ENCODE measurements around the gene WDR17. TPM values are rescaled to one million over a fixed set of nuclear protein-coding genes. Genes with fewer than 3 reads are reported as not detected.

Gene WDR17
- total RNA-seq, 4 donors from 2014 or later: 0.57 to 6.7 (median 1.8) TPM

DNA sequence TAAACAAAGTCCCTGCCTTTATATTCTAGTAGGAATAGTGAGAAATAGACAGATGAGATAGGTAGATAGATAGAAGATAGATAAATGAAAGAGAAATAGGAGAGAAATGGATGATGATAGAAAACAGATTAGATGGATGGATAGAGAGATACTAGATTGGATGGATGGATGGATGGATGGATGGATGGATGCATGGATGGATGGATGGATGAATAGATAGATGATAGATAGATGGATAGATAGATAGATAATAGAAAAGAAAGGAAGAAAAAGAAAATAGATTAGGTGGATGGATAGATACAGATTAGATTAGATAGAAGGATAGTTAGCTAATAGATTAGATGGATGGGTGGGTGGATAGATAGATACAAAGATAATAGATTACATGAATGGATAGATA is 33.2 kb upstream of the WDR17 start:
- Histone ChIP-seq H3K27me3 (no peaks in the 10 kb centered on the region), H3K36me3 (no peaks in the 10 kb centered on the region), H3K4me3 (no peak overlapping the region), H3K4me1 (no peaks in the 10 kb centered on the region), H3K9me3 (no peaks in the 10 kb centered on the region), H3K27ac (no peak overlapping the region)
- TF ChIP-seq, protein P1, sequence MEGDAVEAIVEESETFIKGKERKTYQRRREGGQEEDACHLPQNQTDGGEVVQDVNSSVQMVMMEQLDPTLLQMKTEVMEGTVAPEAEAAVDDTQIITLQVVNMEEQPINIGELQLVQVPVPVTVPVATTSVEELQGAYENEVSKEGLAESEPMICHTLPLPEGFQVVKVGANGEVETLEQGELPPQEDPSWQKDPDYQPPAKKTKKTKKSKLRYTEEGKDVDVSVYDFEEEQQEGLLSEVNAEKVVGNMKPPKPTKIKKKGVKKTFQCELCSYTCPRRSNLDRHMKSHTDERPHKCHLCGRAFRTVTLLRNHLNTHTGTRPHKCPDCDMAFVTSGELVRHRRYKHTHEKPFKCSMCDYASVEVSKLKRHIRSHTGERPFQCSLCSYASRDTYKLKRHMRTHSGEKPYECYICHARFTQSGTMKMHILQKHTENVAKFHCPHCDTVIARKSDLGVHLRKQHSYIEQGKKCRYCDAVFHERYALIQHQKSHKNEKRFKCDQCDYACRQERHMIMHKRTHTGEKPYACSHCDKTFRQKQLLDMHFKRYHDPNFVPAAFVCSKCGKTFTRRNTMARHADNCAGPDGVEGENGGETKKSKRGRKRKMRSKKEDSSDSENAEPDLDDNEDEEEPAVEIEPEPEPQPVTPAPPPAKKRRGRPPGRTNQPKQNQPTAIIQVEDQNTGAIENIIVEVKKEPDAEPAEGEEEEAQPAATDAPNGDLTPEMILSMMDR (IDR thresholded peaks at IDR 0.05): no peak
- TF ChIP-seq POLR2A (IDR thresholded peaks at IDR 0.05): no peak
- no peak for DNase-seq

DNA sequence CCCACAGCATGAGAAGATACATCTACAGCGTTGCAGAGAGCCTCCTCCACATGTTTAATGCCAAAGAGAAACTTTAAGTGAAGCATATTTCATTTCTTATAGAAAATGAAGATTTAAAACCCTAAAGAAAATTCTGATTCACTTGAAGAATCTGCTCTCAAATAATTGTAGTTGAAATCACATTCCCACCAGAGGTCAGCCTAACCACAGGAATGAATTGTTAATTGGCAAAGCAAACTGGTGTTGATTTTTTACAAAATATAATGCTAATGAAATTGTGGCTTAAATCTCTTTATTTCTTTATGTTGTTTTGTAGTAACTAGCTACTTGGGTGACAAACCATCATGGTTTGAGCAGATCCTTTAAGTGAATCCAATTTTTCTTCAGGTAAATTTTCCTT is 31.1 kb upstream of the WDR17 start:
- H3K4me3 ChIP-seq: no peak overlapping the region
- H3K36me3 ChIP-seq: no peaks in the 10 kb centered on the region
- no peaks in the 10 kb centered on the region for H3K9me3 ChIP-seq
- TF ChIP-seq, protein P1 (IDR thresholded peaks at IDR 0.05): peak in 4 of 6 experiments; percentile 20 to 39 (median 38)
- no peak for TF ChIP-seq POLR2A (IDR thresholded peaks at IDR 0.05)
- no peak overlapping the region for H3K27ac ChIP-seq
- H3K27me3 ChIP-seq: no peaks in the 10 kb centered on the region
- no peaks in the 10 kb centered on the region for H3K4me1 ChIP-seq
- no peak for DNase-seq

DNA sequence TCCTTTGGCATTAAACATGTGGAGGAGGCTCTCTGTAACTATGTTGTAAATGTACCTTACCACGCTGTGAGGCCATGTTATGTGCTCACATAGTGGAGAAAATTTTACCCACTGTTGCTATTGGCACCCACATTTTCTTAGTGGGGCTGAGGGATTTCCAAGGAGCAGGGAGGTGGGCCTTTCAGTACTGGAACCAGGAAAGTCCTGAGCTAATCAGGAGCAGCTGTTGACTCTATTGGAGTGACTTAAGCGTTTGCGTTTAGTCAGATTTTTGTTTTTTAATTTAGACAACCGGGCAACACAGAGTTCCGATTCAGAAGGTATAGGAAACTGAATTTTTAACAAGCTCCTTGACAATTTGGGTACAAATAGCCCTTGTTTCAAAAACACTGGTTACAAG is 30.7 kb upstream of the WDR17 start:
- Histone ChIP-seq H3K36me3 (no peaks in the 10 kb centered on the region), H3K9me3 (no peaks in the 10 kb centered on the region), H3K27ac (no peak overlapping the region), H3K4me3 (no peak overlapping the region), H3K27me3 (no peaks in the 10 kb centered on the region), H3K4me1 (no peaks in the 10 kb centered on the region)
- DNase-seq: no peak
- no peak for TF ChIP-seq POLR2A (IDR thresholded peaks at IDR 0.05)
- TF ChIP-seq, protein P1 (IDR thresholded peaks at IDR 0.05): no peak

DNA sequence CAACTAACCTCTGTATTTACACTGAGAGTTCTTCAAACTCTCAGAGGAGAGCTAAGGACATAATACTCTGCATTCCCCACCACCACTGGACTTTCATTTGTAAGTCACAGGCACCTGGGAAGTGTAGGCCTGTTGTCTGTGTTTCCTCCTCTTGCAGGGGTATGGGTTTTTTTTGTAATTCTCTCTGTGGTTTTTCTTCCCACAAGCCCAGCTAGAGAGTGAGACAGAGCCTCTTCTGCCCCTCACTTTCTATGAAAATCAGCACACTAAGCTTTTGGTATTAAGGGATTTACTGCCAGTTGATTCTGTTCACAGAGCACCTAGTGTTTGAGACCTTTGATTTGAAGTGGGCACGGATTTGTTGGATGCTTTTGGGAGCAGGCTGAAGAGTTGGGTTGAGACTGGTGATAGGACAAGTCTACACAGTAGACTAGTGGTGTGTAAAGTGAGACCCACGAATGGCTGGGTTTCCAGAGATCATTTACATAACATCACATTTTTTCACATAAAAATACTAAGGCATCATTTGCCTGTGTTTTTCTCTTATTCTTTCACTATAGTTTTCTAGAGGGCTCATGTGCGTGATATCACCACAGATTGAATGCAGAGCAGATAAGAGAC is 28.9 kb upstream of the WDR17 start:
- H3K4me1 ChIP-seq: no peaks in the 10 kb centered on the region
- no peaks in the 10 kb centered on the region for H3K36me3 ChIP-seq
- H3K27me3 ChIP-seq: no peaks in the 10 kb centered on the region
- H3K4me3 ChIP-seq: no peak overlapping the region
- H3K9me3 ChIP-seq: no peaks in the 10 kb centered on the region
- no peak for TF ChIP-seq POLR2A (IDR thresholded peaks at IDR 0.05)
- TF ChIP-seq, protein P1 (IDR thresholded peaks at IDR 0.05): no peak
- no peak overlapping the region for H3K27ac ChIP-seq
- no peak for DNase-seq

DNA sequence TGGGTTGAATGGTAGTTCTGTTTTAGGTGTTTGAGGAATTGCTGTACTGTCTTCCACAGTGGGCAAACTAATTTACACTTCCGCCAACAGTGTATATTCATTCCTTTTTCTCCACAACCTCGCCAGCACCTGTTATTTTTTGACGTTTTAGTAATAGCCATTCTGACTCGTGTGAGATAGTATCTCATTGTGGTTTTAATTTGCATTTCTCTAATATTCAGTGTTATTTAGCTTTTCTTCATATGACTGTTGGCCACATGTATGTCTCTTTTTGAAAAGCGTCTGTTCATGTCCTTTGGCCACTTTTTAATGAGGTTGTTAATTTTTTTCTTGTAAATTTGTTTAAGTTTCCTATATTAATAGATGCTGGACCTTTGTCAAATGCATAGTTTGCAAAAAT is 26.9 kb upstream of the WDR17 start:
- no peaks in the 10 kb centered on the region for H3K4me1 ChIP-seq
- no peaks in the 10 kb centered on the region for H3K27me3 ChIP-seq
- no peak overlapping the region for H3K4me3 ChIP-seq
- DNase-seq: no peak
- TF ChIP-seq POLR2A (IDR thresholded peaks at IDR 0.05): no peak
- no peaks in the 10 kb centered on the region for H3K9me3 ChIP-seq
- H3K36me3 ChIP-seq: no peaks in the 10 kb centered on the region
- H3K27ac ChIP-seq: no peak overlapping the region

DNA sequence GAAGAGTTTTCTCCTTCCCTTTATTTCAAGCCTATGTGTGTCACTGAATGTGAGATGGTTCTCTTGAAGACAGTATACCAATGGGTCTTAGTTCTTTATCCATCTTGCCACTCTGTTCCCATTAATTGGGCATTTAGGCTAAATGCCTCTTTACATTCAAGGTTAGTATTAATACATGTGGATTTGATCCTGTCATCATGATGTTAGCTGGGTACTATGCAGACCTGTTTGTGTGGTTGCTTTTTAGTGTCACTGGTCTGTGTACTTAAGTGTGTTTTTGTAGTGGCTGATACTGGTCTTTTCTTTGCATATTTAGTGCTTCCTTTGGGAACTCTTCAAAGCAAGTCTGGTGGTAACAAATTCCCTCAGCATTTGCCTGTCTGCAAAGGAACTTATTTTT is 23.4 kb upstream of the WDR17 start:
- Histone ChIP-seq H3K4me1 (no peaks in the 10 kb centered on the region), H3K4me3 (no peak overlapping the region), H3K27ac (no peak overlapping the region), H3K27me3 (no peaks in the 10 kb centered on the region), H3K9me3 (no peaks in the 10 kb centered on the region), H3K36me3 (no peaks in the 10 kb centered on the region)
- no peak for DNase-seq
- TF ChIP-seq POLR2A (IDR thresholded peaks at IDR 0.05): no peak
- TF ChIP-seq, protein P1 (IDR thresholded peaks at IDR 0.05): no peak

Measured in Peyer's patch (tissue), 4 donors.